NB4 (cell line): Measurements from ENCODE around the gene APP.

Experiments
- DNase-seq: peaks from one replicate; pipeline ENCODE4 v3.0.0; 2010; ENCODE audit warnings: low read depth
- H3K4me3 ChIP-seq: one replicate; pipeline ENCODE4 v1.5.1; 2011; ENCODE audit warnings: mild to moderate bottlenecking, low read depth, low read length, moderate library complexity
- MYC ChIP-seq: IDR thresholded peaks from 2 replicates; pipeline ENCODE4 v1.6.1; 2011; ENCODE audit warnings: low read depth, low read length
- POLR2A ChIP-seq: IDR thresholded peaks from 2 replicates; pipeline ENCODE4 v1.6.1; 2011; ENCODE audit warnings: mild to moderate bottlenecking; ENCODE audit not compliant: insufficient read length; ENCODE audit errors: extremely low read depth
- TF ChIP-seq, protein P1 (sequence below): IDR thresholded peaks from one replicate; pipeline ENCODE4 v1.5.1; 2012; ENCODE audit warnings: low read depth, low read length
- TF ChIP-seq, protein P2 (sequence below): IDR thresholded peaks from 2 replicates; pipeline ENCODE4 v1.6.1; 2011; ENCODE audit warnings: low read depth, low read length

The APP gene

DNA sequence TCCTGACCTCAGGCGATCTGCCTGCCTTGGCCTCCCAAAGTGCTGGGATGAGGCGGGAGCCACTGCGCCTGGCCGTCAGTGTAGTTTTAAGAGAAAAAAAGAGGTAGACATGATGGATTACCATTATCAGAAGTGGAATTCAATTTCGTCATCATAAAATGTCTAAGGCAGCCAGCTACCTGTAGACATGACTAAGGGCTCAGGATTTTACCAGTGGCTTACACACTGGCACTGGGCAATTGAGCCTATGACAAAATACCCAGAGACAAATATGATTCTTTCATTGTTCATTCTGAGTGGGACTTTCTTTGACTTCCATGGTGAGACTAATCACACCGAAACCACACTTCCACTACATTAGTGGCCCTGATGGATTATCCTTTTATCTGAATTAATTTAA, 254.3 kb downstream of the APP start:
- TF ChIP-seq, protein P1, sequence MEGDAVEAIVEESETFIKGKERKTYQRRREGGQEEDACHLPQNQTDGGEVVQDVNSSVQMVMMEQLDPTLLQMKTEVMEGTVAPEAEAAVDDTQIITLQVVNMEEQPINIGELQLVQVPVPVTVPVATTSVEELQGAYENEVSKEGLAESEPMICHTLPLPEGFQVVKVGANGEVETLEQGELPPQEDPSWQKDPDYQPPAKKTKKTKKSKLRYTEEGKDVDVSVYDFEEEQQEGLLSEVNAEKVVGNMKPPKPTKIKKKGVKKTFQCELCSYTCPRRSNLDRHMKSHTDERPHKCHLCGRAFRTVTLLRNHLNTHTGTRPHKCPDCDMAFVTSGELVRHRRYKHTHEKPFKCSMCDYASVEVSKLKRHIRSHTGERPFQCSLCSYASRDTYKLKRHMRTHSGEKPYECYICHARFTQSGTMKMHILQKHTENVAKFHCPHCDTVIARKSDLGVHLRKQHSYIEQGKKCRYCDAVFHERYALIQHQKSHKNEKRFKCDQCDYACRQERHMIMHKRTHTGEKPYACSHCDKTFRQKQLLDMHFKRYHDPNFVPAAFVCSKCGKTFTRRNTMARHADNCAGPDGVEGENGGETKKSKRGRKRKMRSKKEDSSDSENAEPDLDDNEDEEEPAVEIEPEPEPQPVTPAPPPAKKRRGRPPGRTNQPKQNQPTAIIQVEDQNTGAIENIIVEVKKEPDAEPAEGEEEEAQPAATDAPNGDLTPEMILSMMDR = no peak
- no peak for TF ChIP-seq POLR2A
- TF ChIP-seq, protein P2, sequence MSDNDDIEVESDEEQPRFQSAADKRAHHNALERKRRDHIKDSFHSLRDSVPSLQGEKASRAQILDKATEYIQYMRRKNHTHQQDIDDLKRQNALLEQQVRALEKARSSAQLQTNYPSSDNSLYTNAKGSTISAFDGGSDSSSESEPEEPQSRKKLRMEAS = no peak
- TF ChIP-seq MYC = no peak
- no peak overlapping the region for H3K4me3 ChIP-seq
- no peak for DNase-seq

DNA sequence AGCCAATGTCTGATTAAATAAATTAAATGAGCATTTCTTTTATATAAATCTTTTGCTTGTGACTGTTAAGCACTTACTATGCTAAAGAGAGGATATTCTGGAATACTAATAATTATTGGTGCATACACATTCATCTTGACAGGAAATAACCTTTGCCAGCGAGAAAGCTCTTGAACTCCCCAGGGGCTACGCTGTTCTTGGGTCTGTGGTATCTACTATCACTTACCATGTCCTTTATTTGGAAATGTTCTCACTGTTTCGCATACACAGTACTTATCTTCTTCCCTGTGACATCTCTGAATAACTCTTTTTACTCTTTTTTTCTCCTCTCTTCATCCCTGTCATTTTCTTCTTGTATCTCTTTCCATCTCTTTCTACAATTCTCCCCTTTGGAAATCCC, 257.1 kb downstream of the APP start:
- TF ChIP-seq MYC (no peak), POLR2A (no peak)
- TF ChIP-seq, protein P1 = no peak
- TF ChIP-seq, protein P2 = no peak

DNA sequence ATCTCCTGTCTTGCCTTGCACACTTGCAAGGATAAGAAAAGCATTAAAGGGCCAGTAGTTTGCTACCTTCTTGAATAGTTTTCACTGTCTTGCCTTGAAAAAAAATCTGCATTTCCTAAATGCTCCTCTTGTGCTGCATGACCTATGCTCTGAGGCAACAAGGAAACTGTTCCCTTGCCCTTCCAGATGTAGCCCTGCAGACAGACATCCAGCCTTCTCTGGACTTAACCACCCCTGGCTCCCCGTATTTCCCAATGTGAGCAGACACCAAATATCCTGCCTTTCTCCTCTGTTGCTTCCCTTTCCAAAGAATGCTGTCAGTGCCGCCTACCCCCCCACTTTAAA, 258.2 kb downstream of the APP start:
- H3K4me3 ChIP-seq = no peak overlapping the region
- DNase-seq = no peak
- TF ChIP-seq, protein P1 = no peak
- TF ChIP-seq, protein P2 = no peak
- TF ChIP-seq MYC (no peak), POLR2A (no peak)

More for the DNA sequence above, 257.1 kb downstream of the APP start:
- no peak overlapping the region for H3K4me3 ChIP-seq
- no peak for DNase-seq

DNA sequence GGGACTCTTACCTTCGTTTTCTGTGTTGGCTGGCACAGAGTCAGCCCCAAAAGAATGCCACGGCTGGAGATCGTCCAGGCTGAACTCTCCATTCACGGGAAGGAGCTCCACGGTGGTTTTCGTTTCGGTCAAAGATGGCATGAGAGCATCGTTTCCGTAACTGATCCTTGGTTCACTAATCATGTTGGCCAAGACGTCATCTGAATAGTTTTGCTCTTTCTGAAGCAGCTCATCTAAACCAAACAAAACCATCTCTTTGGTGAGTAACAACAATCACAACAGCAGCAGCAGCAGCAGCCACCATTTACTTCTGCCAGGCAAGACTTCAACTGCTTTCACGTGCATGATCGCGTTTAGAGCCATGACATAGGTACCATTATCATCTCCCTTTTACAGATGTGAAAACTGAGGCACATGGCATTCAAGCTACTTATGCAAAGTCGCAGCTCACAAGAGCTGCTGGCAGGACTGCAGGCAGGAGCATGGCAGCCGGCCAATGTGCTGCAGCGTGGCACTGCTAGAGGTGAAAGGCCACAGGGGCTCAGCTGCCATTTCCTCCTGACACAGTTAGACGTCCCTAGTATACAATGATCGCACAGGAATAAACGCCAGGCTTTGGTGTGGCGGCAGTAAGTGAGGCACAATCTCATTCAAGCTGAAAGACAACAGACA, 258.7 kb downstream of the APP start:
- no peak for DNase-seq
- no peak overlapping the region for H3K4me3 ChIP-seq

DNA sequence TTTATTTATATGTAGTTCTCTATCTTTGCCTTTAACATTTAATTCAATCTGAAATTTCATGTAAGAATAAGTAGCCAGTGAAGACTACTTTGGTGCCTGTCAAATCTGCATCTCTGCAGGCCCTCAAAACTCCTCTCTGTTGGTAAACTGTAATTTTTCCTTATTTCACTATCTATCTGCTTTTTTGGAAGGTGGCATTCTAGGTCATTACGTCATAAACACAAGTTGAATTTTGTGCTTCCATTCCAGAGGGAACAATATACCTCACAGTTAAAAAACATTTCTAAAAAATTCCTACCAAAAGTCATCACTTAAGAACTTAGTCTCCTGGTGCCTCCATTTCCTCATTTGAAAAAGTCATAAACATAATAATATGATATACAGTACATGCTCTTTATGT, 259.8 kb downstream of the APP start:
- TF ChIP-seq, protein P2 = no peak
- TF ChIP-seq POLR2A (no peak), MYC (no peak)
- TF ChIP-seq, protein P1 = no peak
- DNase-seq = no peak
- H3K4me3 ChIP-seq = no peak overlapping the region

More for the DNA sequence above, 258.7 kb downstream of the APP start:
- TF ChIP-seq, protein P1 = no peak
- TF ChIP-seq POLR2A (no peak), MYC (no peak)
- TF ChIP-seq, protein P2 = no peak

DNA sequence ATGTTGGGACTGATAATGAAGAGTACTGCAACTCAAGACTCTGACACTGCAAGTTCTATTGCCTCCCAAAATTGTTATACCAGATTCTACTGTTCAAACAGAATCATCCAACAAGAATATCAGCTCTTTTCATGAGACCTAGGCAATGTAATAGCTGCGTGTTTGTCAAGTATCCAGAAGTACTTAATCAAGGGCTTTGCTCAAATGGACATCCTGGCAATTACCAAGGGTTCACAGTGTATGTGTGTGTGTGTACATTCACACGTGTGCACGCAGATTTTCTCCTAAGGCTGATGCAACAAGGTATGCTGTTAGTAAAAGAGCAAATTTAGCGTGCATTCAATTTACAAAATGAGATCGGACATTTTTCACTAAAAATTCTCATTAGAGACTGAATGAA, 261.2 kb downstream of the APP start:
- H3K4me3 ChIP-seq = no peak overlapping the region
- TF ChIP-seq POLR2A (no peak), MYC (no peak)
- TF ChIP-seq, protein P2 = no peak
- TF ChIP-seq, protein P1 = no peak
- no peak for DNase-seq
